Astrocyte (in vitro differentiated cells and primary cell): ENCODE results near the gene EMC10. TPM values are rescaled to one million over a fixed set of nuclear protein-coding genes. Genes with fewer than 3 reads are reported as not detected.

Experiments
- DNase-seq: peaks from one replicate; pipeline ENCODE4 v3.0.0-alpha.2; 2010; ENCODE audit warnings: low read depth
- FAIRE-seq: peaks from 2 replicates; lab custom pipeline; 2011; peaks lifted over from hg19 to GRCh38; lab: Jason Lieb, UNC
- H2AFZ ChIP-seq: 2 replicates; pipeline ENCODE4 v1.6.0; 2012; ENCODE audit warnings: low read depth, low read length, inconsistent platforms
- H3K27ac ChIP-seq: 2 replicates; pipeline ENCODE4 v1.5.1; 2011; ENCODE audit warnings: low read depth, low read length, inconsistent platforms
- H3K27me3 ChIP-seq: 2 replicates; pipeline ENCODE4 v1.6.0; 2011; ENCODE audit warnings: low read length, inconsistent platforms; ENCODE audit not compliant: insufficient read depth
- H3K36me3 ChIP-seq: 2 replicates; pipeline ENCODE4 v1.5.1; 2011; ENCODE audit warnings: low read length, inconsistent platforms; ENCODE audit not compliant: insufficient read depth
- H3K4me1 ChIP-seq: 2 replicates; pipeline ENCODE4 v1.5.1; 2011; ENCODE audit warnings: low read length, inconsistent platforms; ENCODE audit not compliant: insufficient read depth
- H3K4me2 ChIP-seq: 2 replicates; pipeline ENCODE4 v1.6.0; 2012; ENCODE audit warnings: low read length, inconsistent platforms
- H3K4me3 ChIP-seq: 2 replicates; pipeline ENCODE4 v1.5.1; 2011; ENCODE audit warnings: low read depth, mild to moderate bottlenecking, low read length, inconsistent platforms; ENCODE audit not compliant: insufficient read depth
- H3K79me2 ChIP-seq: 2 replicates; pipeline ENCODE4 v1.6.0; 2012; ENCODE audit warnings: mild to moderate bottlenecking, low read length, inconsistent platforms; ENCODE audit not compliant: insufficient read depth
- H3K9ac ChIP-seq: 2 replicates; pipeline ENCODE4 v1.6.0; 2012; ENCODE audit warnings: mild to moderate bottlenecking, low read length, inconsistent platforms
- H3K9me3 ChIP-seq: 2 replicates; pipeline ENCODE4 v1.5.1; 2012; ENCODE audit warnings: low read depth, mild to moderate bottlenecking, low read length, inconsistent platforms; ENCODE audit not compliant: insufficient read depth
- H4K20me1 ChIP-seq: 2 replicates; pipeline ENCODE4 v1.6.0; 2012; ENCODE audit warnings: low read length, inconsistent platforms; ENCODE audit not compliant: insufficient read depth
- H3K27ac Mint-ChIP-seq: one replicate; pipeline ENCODE4 v1.8.0; 2021; ENCODE audit warnings: mild to moderate bottlenecking, mixed read lengths; ENCODE audit not compliant: unreplicated experiment
- H3K27me3 Mint-ChIP-seq: one replicate; pipeline ENCODE4 v1.8.0; 2021; ENCODE audit warnings: low read depth, mixed read lengths; ENCODE audit not compliant: unreplicated experiment
- H3K36me3 Mint-ChIP-seq: one replicate; pipeline ENCODE4 v1.8.0; 2021; ENCODE audit warnings: low read depth, mixed read lengths; ENCODE audit not compliant: unreplicated experiment
- H3K4me1 Mint-ChIP-seq: one replicate; pipeline ENCODE4 v1.8.0; 2021; ENCODE audit warnings: low read depth, mixed read lengths; ENCODE audit not compliant: unreplicated experiment
- H3K4me3 Mint-ChIP-seq: one replicate; pipeline ENCODE4 v1.8.0; 2021; ENCODE audit warnings: mild to moderate bottlenecking, moderate library complexity, mixed read lengths; ENCODE audit not compliant: unreplicated experiment
- H3K9me3 Mint-ChIP-seq: one replicate; pipeline ENCODE4 v1.8.0; 2021; ENCODE audit warnings: mild to moderate bottlenecking, mixed read lengths; ENCODE audit not compliant: unreplicated experiment
- EZH2 ChIP-seq: IDR thresholded peaks from 2 replicates; pipeline ENCODE4 v1.6.1; 2012; ENCODE audit warnings: mild to moderate bottlenecking, low read length, inconsistent platforms; ENCODE audit not compliant: insufficient read depth
- total RNA-seq: library from RNA; stranded (reverse); gene quantifications from 2 replicates; pipeline ENCODE4 v1.2.1, GENCODE V29; 2021
- TF ChIP-seq, protein P1 (sequence below): IDR thresholded peaks from 2 replicates; pipeline ENCODE4 v1.5.1; 2011; ENCODE audit warnings: low read depth, mild to moderate bottlenecking, inconsistent platforms, low read length, moderate library complexity; ENCODE audit not compliant: insufficient read depth

Gene EMC10
- total RNA-seq, 1 donor from 2014 or later, result not detected

- Mint-ChIP-seq H3K27me3 (no peaks in the 10 kb centered on the region), H3K9me3 (peaks cover 5% of the 10 kb centered on the region), H3K27ac (no peak overlapping the region), H3K4me1 (no peaks in the 10 kb centered on the region), H3K36me3 (no peaks in the 10 kb centered on the region), H3K4me3 (no peak overlapping the region)
- H3K4me1 ChIP-seq, result no peaks in the 10 kb centered on the region
- no peak overlapping the region for H3K9ac ChIP-seq
- no peak overlapping the region for H3K27ac ChIP-seq
- FAIRE-seq, result no peak
- DNase-seq, result no peak
- no peak overlapping the region for H3K4me3 ChIP-seq
- no peaks in the 10 kb centered on the region for H4K20me1 ChIP-seq
- no peak overlapping the region for H2AFZ ChIP-seq
- no peaks in the 10 kb centered on the region for H3K79me2 ChIP-seq
- no peaks in the 10 kb centered on the region for H3K9me3 ChIP-seq
- no peaks in the 10 kb centered on the region for H3K27me3 ChIP-seq
- no peaks in the 10 kb centered on the region for H3K36me3 ChIP-seq
- no peak for TF ChIP-seq EZH2
- TF ChIP-seq, protein P1, sequence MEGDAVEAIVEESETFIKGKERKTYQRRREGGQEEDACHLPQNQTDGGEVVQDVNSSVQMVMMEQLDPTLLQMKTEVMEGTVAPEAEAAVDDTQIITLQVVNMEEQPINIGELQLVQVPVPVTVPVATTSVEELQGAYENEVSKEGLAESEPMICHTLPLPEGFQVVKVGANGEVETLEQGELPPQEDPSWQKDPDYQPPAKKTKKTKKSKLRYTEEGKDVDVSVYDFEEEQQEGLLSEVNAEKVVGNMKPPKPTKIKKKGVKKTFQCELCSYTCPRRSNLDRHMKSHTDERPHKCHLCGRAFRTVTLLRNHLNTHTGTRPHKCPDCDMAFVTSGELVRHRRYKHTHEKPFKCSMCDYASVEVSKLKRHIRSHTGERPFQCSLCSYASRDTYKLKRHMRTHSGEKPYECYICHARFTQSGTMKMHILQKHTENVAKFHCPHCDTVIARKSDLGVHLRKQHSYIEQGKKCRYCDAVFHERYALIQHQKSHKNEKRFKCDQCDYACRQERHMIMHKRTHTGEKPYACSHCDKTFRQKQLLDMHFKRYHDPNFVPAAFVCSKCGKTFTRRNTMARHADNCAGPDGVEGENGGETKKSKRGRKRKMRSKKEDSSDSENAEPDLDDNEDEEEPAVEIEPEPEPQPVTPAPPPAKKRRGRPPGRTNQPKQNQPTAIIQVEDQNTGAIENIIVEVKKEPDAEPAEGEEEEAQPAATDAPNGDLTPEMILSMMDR, result no peak
- no peak overlapping the region for H3K4me2 ChIP-seq
Observed at GRCh38 chr19:50449236-50449899, 26.9 kb upstream of the EMC10 start.

- Mint-ChIP-seq H3K4me3 (no peak overlapping the region), H3K9me3 (peaks cover 11% of the 10 kb centered on the region), H3K36me3 (no peaks in the 10 kb centered on the region), H3K27ac (no peak overlapping the region), H3K27me3 (no peaks in the 10 kb centered on the region), H3K4me1 (no peaks in the 10 kb centered on the region)
- Histone ChIP-seq H3K9ac (no peak overlapping the region), H3K4me1 (no peaks in the 10 kb centered on the region), H3K4me3 (no peak overlapping the region), H3K27ac (no peak overlapping the region), H3K36me3 (no peaks in the 10 kb centered on the region), H3K27me3 (no peaks in the 10 kb centered on the region), H3K79me2 (no peaks in the 10 kb centered on the region), H4K20me1 (no peaks in the 10 kb centered on the region), H2AFZ (no peak overlapping the region), H3K4me2 (no peak overlapping the region), H3K9me3 (no peaks in the 10 kb centered on the region)
- TF ChIP-seq, protein P1, result no peak
- TF ChIP-seq EZH2, result no peak
- DNase-seq, result no peak
- FAIRE-seq, result no peak
Observed at GRCh38 chr19:50450369-50451222, 25.7 kb upstream of the EMC10 start.

GRCh38 chr19:50451223-50451534 is 25.1 kb upstream of the EMC10 start:
- H3K9me3 ChIP-seq, result no peaks in the 10 kb centered on the region
- no peak overlapping the region for H2AFZ ChIP-seq
- no peak overlapping the region for H3K4me2 ChIP-seq
- no peak for FAIRE-seq
- H3K4me3 Mint-ChIP-seq, result no peak overlapping the region
- no peaks in the 10 kb centered on the region for H3K4me1 ChIP-seq
- no peaks in the 10 kb centered on the region for H3K36me3 Mint-ChIP-seq
- no peaks in the 10 kb centered on the region for H3K4me1 Mint-ChIP-seq
- H3K36me3 ChIP-seq, result no peaks in the 10 kb centered on the region
- TF ChIP-seq EZH2, result no peak
- TF ChIP-seq, protein P1, result no peak
- DNase-seq, result no peak
- H3K27ac Mint-ChIP-seq, result no peak overlapping the region
- no peaks in the 10 kb centered on the region for H3K27me3 ChIP-seq
- H3K27me3 Mint-ChIP-seq, result no peaks in the 10 kb centered on the region
- H3K4me3 ChIP-seq, result no peak overlapping the region
- H3K27ac ChIP-seq, result no peak overlapping the region
- no peak overlapping the region for H3K9ac ChIP-seq
- no peaks in the 10 kb centered on the region for H3K79me2 ChIP-seq
- H3K9me3 Mint-ChIP-seq, result peaks cover 11% of the 10 kb centered on the region
- no peaks in the 10 kb centered on the region for H4K20me1 ChIP-seq
